ENCODE measurements around the gene TNFRSF17. TPM values are rescaled to one million over a fixed set of nuclear protein-coding genes. Genes with fewer than 3 reads are reported as not detected.

TNFRSF17 gene
- polyA plus RNA-seq, 6 donors from 2014 or later, result 24.0 to 75.8 (median 39.7) TPM

Other genes with a start within 250 kb of the TNFRSF17 start
- gene TXNDC11, start 222.4 kb upstream of the TNFRSF17 start, polyA plus RNA-seq (ENCODE audit: low read depth in 6 of 6), result 10 to 100 TPM; 34.6 to 65.6 (median 40.2) TPM
- gene ZC3H7A, start 168.0 kb upstream of the TNFRSF17 start, polyA plus RNA-seq (ENCODE audit: low read depth in 6 of 6), result 10 to 100 TPM; 20.7 to 38.4 (median 32.0) TPM
- 100 to 1,000 TPM in 5 of 6 donors, 10 to 100 TPM in 1; 69.7 to 240 (median 184) TPM for gene RSL1D1, start 113.7 kb upstream of the TNFRSF17 start, polyA plus RNA-seq (ENCODE audit: low read depth in 6 of 6)
- gene GSPT1, start 49.3 kb upstream of the TNFRSF17 start, polyA plus RNA-seq (ENCODE audit: low read depth in 6 of 6), result 10 to 100 TPM; 35.4 to 65.5 (median 54.3) TPM
- gene NPIPB2, start 23.2 kb upstream of the TNFRSF17 start, polyA plus RNA-seq (ENCODE audit: low read depth in 6 of 6), result 1 to 10 TPM in 4 of 6 donors, not detected in 2; 1.4 to 8.7 (median 6.1) TPM
- 100 to 1,000 TPM in 5 of 6 donors, 10 to 100 TPM in 1; 96.0 to 209 (median 155) TPM for gene SNX29, start 11.5 kb downstream of the TNFRSF17 start, polyA plus RNA-seq (ENCODE audit: low read depth in 6 of 6)